GM12878 (cell line): ENCODE results near the gene ZBTB7B. TPM values are rescaled to one million over a fixed set of nuclear protein-coding genes. Genes with fewer than 3 reads are reported as not detected.

ENCODE experiments used
- ATF7 ChIP-seq: fragments of 450-650 bp; IDR thresholded peaks from 2 replicates; pipeline ENCODE4 v1.6.1; 2016; ENCODE audit warnings: low read depth, mild to moderate bottlenecking
- CBX3 ChIP-seq: fragments of 200-600 bp; sonication (generic); IDR thresholded peaks from 2 replicates; pipeline ENCODE4 v1.6.1; 2016; ENCODE audit warnings: low read depth, borderline replicate concordance
- CHD2 ChIP-seq: IDR thresholded peaks from 2 replicates; pipeline ENCODE4 v1.6.1; 2011; ENCODE audit warnings: low read depth, low read length, improper control_type of control experiment, borderline replicate concordance
- CHD4 ChIP-seq: fragments of 200-600 bp; sonication (generic); IDR thresholded peaks from 2 replicates; pipeline ENCODE4 v1.6.1; 2016; ENCODE audit warnings: mild to moderate bottlenecking
- DPF2 ChIP-seq: fragments of 450-650 bp; IDR thresholded peaks from 2 replicates; pipeline ENCODE4 v1.6.1; 2017; ENCODE audit warnings: mild to moderate bottlenecking
- EGR1 ChIP-seq, 2 experiments: IDR thresholded peaks; 1 replicate in 1 of 2; 2 replicates in 1 of 2; pipeline ENCODE4 v1.6.1; 2011 to 2012; ENCODE audit warnings: low read depth in 2 of 2, low read length in 2 of 2, borderline replicate concordance in 1 of 2, mild to moderate bottlenecking in 1 of 2, moderate library complexity in 1 of 2
- GABPA ChIP-seq: IDR thresholded peaks from 2 replicates; pipeline ENCODE4 v1.6.1; 2014; ENCODE audit warnings: antibody characterized with exemption, low read depth, mild to moderate bottlenecking, inconsistent platforms
- MEF2B ChIP-seq: fragments of 450-650 bp; IDR thresholded peaks from 2 replicates; pipeline ENCODE4 v1.6.1; 2018; ENCODE audit warnings: mild to moderate bottlenecking, moderate library complexity; ENCODE audit not compliant: partially characterized antibody, poor library complexity, severe bottlenecking
- PAX5 ChIP-seq: IDR thresholded peaks from 2 replicates; pipeline ENCODE4 v1.6.1; 2011; ENCODE audit warnings: low read depth, low read length, borderline replicate concordance
- PAX8 ChIP-seq: fragments of 450-650 bp; IDR thresholded peaks from 2 replicates; pipeline ENCODE4 v1.6.1; 2017; ENCODE audit warnings: mild to moderate bottlenecking, moderate library complexity
- POLR2A ChIP-seq: IDR thresholded peaks from 2 replicates; pipeline ENCODE4 v1.6.1; 2011; ENCODE audit warnings: low read depth, mild to moderate bottlenecking, low read length
- POU2F2 ChIP-seq: IDR thresholded peaks from 3 replicates; pipeline ENCODE4 v1.6.1; 2011; ENCODE audit warnings: low read depth, mild to moderate bottlenecking, low read length, borderline replicate concordance
- RAD51 ChIP-seq: fragments of 450-650 bp; IDR thresholded peaks from 2 replicates; pipeline ENCODE4 v1.6.1; 2016; ENCODE audit warnings: moderate library complexity, mild to moderate bottlenecking, inconsistent platforms
- SMARCA5 ChIP-seq: fragments of 450-650 bp; IDR thresholded peaks from 2 replicates; pipeline ENCODE4 v1.6.1; 2017; ENCODE audit warnings: mild to moderate bottlenecking
- SP1 ChIP-seq: IDR thresholded peaks from one replicate; pipeline ENCODE4 v1.6.1; 2011; ENCODE audit warnings: low read depth, low read length
- TCF3 ChIP-seq: IDR thresholded peaks from 2 replicates; pipeline ENCODE4 v1.6.1; 2012; ENCODE audit warnings: low read depth, mild to moderate bottlenecking, low read length, borderline replicate concordance; ENCODE audit not compliant: insufficient read depth
- polyA plus RNA-seq, 11 experiments: library from polyadenylated mRNA; depleted of rRNA in 4 of 11; unstranded in 6 of 11; stranded (reverse) in 5 of 11; fragments of >200 nt; fragmentation: Nextera tagmentation in 4 of 11; fragmentation: Illumina TruSeq in 1 of 11; extraction: Ambion mirVana in 4 of 11; extraction: Trizol in 1 of 11; gene quantifications; 1 replicate in 1 of 11; 2 replicates in 10 of 11; pipeline versions ENCODE4 v1.2.1 to v1.2.3, GENCODE V29; 2011 to 2016; ENCODE audit warnings: inconsistent platforms in 2 of 11, missing spikeins in 2 of 11, low read depth in 1 of 11
- total RNA-seq, 4 experiments: library from RNA; depleted of rRNA in 3 of 4; stranded (reverse); fragments of >200 nt in 3 of 4; fragmentation: Illumina TruSeq in 1 of 4; extraction: Trizol in 1 of 4; gene quantifications; 2 replicates each; pipeline versions ENCODE4 v1.2.1 to v1.2.3, GENCODE V29; 2013 to 2021
- TF ChIP-seq, protein P1 (sequence below): fragments of 450-650 bp; formaldehyde crosslinking; IDR thresholded peaks from 2 replicates; pipeline ENCODE4 v1.4.0; 2020; ENCODE audit warnings: mild to moderate bottlenecking, moderate library complexity
- TF ChIP-seq, protein P2 (sequence below): IDR thresholded peaks from 2 replicates; pipeline ENCODE4 v1.6.1; 2011; ENCODE audit warnings: borderline replicate concordance, low read depth, mild to moderate bottlenecking, moderate library complexity, low read length; ENCODE audit not compliant: insufficient read depth, poor library complexity, severe bottlenecking
- TF ChIP-seq, protein P3 (sequence below): IDR thresholded peaks from 2 replicates; pipeline ENCODE4 v1.6.1; 2011; ENCODE audit warnings: mild to moderate bottlenecking, low read depth, low read length, moderate library complexity; ENCODE audit not compliant: insufficient replicate concordance
- TF ChIP-seq, protein P4 (sequence below): fragments of 450-650 bp; conservative IDR thresholded peaks from 2 replicates; pipeline ENCODE4 v1.6.1; 2017; ENCODE audit warnings: mild to moderate bottlenecking, moderate library complexity

ZBTB7B gene
- total and polyA plus RNA-seq, 10 of the 15 experiments (the other 5 are each of a cell fraction or from before 2014, with no cell fraction given): 0.11 to 44.9 (median 11.3) TPM

DNA sequence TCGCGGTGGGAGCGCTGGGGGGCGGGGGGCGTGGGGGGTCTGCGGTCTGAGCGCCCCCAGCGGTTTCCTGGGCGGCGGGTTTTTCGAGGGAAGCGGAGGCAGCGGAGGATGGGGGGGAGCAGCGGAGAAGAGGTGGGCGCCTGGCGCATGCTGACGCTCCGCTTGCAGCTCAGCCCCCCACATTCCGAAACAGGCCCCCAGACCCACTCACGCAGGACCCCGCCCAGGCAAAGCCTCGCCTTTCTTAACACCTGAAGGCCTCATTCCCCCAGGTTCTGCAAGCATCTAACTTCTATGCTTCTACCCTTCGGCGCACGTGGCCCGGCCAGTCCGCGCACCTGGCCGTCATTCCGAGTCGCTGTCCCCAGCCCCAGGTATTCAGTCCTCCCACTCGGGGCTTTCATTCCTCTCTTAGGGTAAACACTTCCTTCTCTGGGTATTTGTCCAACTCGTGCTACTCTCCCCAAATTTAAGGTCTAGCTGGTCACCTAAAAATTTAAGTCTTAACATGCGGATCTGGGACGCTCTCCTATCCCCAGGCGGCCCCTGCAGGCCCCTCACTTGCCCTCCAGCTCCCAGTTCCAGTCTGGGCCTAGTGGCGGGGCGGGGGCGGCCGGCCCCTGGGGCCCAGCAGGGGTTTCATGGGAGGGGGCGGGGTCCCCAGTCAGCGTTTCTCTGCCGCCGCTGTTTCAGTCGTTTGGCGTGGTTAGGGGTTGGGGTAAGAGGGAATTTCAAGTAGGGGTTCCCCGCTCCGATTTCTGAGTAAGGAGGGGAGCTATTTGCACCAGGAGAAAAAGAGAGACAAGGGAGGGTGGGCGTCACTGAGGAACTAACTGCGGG is 2.8 kb upstream of the ZBTB7B start (continued):
- TF ChIP-seq POU2F2 (0 out of 3 replicates have a peak, but pooled peaks have one; percentile 16), EGR1 (IDR thresholded peaks at IDR 0.05; ENCODE audit: borderline replicate concordance in 1 of 2, low read depth in 2 of 2, low read length in 2 of 2) (peak in 1 of 2 experiments; percentile 93; a peak in 2 of 3 replicates), DPF2 (peak; percentile 28), TCF3 (0 out of 2 replicates have a peak, but pooled peaks have one; percentile 40), CBX3 (no peak), GABPA (no peak), RAD51 (peak; percentile 30), SP1 (peak; percentile 79), POLR2A (peak; percentile 58), MEF2B (peak; percentile 51), CHD2 (0 out of 2 replicates have a peak, but pooled peaks have one; percentile 12), PAX5 (no peak), PAX8 (no peak), ATF7 (peak; percentile 24; the same call in 1 of the 2 replicates), CHD4 (no peak), SMARCA5 (0 out of 2 replicates have a peak, but pooled peaks have one; percentile 11)
- TF ChIP-seq, protein P1, sequence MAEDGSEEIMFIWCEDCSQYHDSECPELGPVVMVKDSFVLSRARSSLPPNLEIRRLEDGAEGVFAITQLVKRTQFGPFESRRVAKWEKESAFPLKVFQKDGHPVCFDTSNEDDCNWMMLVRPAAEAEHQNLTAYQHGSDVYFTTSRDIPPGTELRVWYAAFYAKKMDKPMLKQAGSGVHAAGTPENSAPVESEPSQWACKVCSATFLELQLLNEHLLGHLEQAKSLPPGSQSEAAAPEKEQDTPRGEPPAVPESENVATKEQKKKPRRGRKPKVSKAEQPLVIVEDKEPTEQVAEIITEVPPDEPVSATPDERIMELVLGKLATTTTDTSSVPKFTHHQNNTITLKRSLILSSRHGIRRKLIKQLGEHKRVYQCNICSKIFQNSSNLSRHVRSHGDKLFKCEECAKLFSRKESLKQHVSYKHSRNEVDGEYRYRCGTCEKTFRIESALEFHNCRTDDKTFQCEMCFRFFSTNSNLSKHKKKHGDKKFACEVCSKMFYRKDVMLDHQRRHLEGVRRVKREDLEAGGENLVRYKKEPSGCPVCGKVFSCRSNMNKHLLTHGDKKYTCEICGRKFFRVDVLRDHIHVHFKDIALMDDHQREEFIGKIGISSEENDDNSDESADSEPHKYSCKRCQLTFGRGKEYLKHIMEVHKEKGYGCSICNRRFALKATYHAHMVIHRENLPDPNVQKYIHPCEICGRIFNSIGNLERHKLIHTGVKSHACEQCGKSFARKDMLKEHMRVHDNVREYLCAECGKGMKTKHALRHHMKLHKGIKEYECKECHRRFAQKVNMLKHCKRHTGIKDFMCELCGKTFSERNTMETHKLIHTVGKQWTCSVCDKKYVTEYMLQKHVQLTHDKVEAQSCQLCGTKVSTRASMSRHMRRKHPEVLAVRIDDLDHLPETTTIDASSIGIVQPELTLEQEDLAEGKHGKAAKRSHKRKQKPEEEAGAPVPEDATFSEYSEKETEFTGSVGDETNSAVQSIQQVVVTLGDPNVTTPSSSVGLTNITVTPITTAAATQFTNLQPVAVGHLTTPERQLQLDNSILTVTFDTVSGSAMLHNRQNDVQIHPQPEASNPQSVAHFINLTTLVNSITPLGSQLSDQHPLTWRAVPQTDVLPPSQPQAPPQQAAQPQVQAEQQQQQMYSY: 0 out of 2 replicates have a peak, but pooled peaks have one; percentile 59
- TF ChIP-seq, protein P2, sequence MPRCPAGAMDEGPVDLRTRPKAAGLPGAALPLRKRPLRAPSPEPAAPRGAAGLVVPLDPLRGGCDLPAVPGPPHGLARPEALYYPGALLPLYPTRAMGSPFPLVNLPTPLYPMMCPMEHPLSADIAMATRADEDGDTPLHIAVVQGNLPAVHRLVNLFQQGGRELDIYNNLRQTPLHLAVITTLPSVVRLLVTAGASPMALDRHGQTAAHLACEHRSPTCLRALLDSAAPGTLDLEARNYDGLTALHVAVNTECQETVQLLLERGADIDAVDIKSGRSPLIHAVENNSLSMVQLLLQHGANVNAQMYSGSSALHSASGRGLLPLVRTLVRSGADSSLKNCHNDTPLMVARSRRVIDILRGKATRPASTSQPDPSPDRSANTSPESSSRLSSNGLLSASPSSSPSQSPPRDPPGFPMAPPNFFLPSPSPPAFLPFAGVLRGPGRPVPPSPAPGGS: no peak
- TF ChIP-seq, protein P3, sequence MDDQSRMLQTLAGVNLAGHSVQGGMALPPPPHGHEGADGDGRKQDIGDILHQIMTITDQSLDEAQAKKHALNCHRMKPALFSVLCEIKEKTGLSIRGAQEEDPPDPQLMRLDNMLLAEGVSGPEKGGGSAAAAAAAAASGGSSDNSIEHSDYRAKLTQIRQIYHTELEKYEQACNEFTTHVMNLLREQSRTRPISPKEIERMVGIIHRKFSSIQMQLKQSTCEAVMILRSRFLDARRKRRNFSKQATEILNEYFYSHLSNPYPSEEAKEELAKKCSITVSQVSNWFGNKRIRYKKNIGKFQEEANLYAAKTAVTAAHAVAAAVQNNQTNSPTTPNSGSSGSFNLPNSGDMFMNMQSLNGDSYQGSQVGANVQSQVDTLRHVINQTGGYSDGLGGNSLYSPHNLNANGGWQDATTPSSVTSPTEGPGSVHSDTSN: peak; percentile 33
- TF ChIP-seq, protein P4, sequence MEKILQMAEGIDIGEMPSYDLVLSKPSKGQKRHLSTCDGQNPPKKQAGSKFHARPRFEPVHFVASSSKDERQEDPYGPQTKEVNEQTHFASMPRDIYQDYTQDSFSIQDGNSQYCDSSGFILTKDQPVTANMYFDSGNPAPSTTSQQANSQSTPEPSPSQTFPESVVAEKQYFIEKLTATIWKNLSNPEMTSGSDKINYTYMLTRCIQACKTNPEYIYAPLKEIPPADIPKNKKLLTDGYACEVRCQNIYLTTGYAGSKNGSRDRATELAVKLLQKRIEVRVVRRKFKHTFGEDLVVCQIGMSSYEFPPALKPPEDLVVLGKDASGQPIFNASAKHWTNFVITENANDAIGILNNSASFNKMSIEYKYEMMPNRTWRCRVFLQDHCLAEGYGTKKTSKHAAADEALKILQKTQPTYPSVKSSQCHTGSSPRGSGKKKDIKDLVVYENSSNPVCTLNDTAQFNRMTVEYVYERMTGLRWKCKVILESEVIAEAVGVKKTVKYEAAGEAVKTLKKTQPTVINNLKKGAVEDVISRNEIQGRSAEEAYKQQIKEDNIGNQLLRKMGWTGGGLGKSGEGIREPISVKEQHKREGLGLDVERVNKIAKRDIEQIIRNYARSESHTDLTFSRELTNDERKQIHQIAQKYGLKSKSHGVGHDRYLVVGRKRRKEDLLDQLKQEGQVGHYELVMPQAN: peak; percentile 50
